DMS53 (cell line): ENCODE results near the gene CRHR2.

Source experiments
- DNase-seq: peaks from one replicate; lab custom pipeline; 2025; lab: John Stamatoyannopoulos, UW

Gene CRHR2

GRCh38 chr7:30679664-30680063, 2.6 kb downstream of the CRHR2 start:
- peak; percentile 82 for DNase-seq

- peak; percentile 81 for DNase-seq
Observed at GRCh38 chr7:30678805-30679204, 3.5 kb downstream of the CRHR2 start.

DNA sequence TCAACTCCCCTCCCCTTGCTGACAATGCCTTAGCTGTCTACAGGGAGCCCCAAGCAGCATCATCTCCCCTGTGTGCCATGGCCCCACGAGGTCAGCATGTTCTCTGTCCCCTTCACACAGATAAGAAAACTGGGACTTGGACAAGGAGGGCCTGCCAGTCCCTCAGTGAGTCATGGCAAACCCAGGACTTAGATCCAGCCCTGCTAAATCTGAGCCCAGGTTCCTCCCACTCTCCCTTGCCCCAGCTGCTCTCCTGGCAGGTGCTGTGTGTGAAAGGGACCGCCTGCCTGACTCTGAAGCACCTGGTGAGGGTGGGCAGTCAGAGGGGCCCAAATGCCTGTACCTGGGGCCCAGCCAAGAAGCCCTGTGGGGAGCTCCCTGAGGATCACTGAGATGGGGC, 7.4 kb downstream of the CRHR2 start:
- no peak for DNase-seq

GRCh38 chr7:30674420-30674819, 7.8 kb downstream of the CRHR2 start:
- no peak for DNase-seq

DNA sequence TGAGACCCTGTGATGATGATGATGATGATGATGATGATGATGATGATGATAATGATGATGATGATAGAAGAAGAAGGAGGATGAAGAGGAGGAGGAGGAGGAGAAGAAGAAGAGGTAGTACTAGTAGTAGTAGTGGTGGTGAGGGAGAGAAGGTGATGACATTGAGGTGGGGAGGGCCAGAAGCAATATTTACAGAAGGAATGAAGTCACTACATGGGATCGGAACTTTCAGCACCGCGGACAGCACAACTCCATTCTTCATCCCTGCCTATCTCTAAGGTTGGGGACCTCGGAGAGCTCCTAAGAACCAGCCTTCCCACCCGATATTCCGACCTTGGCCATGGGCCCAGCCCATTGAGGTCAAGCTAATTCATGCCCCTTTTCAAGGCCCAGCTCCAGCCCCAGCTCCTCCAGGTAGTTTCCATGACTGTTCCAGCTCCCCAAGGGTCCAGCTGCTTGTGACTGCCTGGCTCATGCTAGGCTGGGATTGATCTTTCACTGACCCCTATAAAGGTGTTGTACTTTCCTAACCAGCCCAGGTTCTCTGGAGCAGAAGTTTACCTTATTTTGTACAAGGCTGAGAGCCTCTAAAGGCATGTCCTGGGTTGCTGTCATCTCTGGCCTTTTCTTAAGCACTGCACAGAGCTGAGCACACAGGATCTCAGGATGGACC, 10.3 kb downstream of the CRHR2 start:
- peak; percentile 75 for DNase-seq

DNA sequence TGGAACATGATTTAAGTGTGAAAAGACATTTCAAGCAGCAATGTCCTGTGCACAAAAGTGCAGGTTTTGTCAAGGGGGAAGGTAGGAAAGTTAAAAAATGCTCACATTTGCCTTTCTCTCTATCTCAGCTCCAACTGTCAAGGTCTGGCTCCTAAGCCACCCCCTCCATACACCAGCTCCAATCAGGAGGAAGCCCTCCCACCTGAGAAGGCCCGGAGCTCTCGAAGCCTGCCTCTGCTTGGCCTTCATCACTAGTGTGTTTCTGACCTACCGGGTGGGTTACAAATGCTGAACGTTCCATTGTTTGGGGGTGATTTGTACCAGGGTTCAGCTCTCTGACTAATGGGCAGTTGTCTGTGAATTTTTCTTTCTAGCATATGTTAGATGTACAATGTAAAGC, 14.2 kb downstream of the CRHR2 start:
- DNase-seq, result no peak

DNA sequence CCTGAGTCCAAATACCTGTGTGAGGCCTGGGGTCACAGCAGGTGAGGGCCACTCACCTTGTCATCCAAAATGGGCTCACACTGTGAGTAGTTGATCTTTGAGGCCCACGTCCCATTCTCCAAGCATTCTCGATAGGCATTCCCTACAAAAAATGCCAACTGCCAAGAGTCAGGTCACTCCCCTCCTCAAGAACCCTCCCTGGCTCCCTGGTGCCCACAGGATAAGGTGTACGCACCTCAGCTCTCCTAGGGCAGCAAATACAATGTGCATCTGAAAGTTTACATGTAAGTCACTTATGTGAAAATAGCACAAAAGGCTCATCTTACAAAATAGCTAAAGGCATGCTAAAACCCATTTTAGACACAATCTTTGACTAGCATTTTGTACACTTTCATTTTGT, 15.1 kb downstream of the CRHR2 start:
- DNase-seq, result no peak

- DNase-seq, result no peak
Observed at GRCh38 chr7:30665449-30665848, 16.8 kb downstream of the CRHR2 start.

DNA sequence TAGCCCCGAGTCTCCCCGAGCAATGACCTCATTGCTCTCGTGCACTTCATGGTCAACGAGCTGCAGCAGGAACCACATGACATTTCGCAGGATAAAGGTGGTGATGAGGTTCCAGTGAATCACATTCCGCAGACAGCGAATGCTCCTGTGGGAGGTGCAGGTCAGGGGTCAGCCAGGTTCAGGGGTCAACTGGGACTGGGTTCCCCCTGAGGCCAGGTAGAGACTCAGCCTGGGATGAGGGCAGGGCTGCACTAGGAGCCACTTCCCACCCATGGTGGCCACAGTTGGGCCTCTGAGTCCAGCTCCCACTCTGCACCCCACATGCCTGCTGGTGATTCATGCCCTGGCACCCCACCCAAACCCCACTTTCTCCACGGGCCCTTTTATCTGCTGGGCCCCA, 17.2 kb downstream of the CRHR2 start:
- no peak for DNase-seq

DNA sequence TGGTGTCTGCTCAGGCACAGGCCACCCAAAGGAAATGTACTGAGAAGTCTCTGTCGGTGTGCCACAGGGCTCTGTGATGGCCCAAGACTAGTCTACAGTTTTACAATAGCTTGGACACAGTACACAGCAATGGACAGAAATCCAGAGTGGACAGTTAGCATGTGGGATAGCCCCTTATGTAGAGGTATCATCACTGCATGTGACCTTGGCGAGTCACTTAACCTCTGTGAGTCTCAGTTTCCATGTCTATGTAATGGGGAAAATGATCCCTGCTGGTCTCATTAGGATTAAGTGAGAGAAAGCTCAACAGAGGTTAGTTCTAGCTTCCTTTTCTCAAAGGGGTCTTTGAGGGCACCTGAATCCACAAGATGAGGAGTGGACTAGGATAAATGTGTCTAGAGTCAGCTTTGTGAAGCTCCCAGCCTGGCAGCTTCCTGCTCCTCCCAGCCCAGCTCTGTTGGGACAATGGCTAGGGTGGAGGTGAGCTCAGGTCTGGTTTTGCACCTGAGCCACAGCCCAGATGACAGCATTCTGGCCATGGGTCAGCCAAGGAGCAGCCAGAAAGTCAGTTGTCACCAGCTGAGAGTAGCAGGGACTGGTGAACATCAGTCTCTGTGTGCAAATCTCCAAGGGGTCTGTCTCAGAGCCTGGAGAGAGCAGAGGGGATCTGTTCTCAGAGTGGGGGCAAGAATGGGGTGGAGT, 17.9 kb downstream of the CRHR2 start:
- no peak for DNase-seq

DNA sequence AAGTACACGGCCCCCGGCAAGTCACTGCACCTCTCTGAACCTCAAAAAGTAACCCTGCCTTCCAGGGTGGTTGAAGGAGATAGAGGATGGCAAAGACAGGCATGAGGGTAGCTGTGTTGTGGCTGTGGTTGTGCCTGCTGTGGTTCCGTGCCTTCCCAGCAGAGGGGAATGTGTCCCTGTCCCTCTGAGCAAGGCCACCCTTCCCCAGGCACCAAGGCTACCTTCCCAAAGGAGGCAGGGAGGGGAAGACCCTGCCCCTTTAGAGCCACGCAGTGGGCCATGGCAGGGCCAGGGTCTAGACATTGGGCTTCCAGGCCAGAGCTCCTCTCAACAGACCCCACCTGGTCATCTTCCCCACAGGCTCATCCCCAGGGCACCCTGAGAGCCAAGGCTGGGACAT, 18.8 kb downstream of the CRHR2 start:
- DNase-seq, result no peak

- DNase-seq, result no peak
Observed at GRCh38 chr7:30662431-30662939, 19.8 kb downstream of the CRHR2 start.

DNA sequence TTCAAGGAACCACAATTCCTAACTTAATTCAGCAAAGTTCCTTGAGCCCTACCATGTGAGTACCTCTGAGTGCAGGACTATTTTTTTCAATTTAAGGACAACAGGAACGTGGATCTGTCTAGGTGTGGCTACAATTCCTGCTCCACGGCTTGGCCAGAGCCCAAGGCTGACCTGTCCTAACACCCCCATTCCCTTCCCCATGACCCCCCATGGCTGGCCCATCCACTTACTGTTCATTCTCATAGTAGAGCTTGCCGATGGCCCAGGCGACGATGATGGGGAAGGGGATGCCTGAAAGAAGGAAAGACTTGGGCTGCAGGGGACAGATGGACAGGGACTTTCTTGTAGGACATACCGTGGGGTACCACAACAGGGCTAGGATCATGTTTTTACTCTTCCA, 20.3 kb downstream of the CRHR2 start:
- DNase-seq, result no peak

GRCh38 chr7:30660331-30661255, 21.7 kb downstream of the CRHR2 start:
- DNase-seq, result peak; percentile 27

DNA sequence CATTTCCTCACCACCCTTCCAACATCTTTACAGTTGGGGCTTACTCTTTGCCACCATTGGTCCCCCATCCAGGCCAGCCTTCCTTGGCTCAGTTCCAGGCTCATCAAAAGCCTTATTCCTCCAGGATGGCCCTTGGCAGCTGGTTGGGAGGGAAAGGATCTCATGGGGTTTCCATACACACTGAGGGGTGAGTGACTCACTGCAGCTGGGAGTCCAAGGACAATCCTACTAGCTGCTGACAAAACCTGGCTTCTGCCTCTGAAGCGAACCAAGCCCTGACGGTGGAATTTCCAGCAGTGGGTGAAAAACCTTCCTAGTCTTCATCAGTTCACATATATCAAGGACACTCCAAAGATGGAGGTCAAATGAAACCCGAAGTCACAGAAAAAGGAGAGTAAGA, 22.9 kb downstream of the CRHR2 start:
- DNase-seq, result peak; percentile 22

GRCh38 chr7:30658479-30659074, 23.7 kb downstream of the CRHR2 start:
- no peak for DNase-seq

GRCh38 chr7:30657131-30657530, 25.1 kb downstream of the CRHR2 start:
- no peak for DNase-seq

GRCh38 chr7:30656006-30656957, 26.0 kb downstream of the CRHR2 start:
- DNase-seq, result no peak

DNA sequence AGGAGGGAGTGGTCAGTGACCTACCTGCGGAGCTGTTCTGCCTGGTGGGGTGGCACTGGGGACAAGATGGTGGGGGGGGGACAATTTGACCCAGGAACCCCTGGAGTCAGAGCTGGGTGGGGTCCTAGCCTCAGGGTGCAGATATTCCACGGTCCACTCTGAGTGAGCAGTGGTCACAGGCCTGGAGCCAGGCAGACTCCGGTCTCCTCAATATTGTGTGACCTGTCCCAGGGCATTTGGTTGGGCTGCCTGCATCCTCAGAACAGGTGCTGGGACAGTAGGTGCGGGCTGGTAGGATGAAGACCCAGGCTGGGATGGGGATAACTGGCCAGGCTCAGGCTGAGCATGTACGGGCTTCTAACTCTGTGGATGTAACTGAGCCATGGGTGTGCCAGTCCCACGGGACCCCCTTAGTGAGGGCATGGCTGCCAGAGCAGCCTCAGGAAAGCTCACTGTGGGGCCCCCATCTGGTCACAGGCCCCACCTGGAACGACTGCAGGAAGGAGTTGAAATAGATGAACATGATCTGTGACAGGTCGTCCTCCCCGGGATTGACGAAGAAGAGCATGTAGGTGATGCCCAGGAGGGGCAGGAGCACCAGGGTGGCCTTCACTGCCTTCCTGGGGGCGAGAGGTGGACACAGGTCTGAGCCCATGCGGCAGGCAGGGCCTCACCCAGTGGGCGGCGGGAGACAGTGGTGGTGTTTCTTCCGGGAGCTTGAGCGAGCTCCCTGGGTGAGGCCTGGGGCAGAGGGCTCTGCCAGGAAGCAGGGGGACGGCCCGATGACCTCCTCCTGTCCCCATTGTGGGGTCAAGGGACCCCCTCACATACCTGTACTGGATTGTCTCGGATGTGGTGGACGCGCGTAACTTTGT, 26.9 kb downstream of the CRHR2 start:
- DNase-seq, result no peak
